Breast epithelium (tissue), 3 donors: ENCODE data around the gene ZMAT5.

ENCODE experiments used
- POLR2AphosphoS5 ChIP-seq, 3 donors: sonication (generic); formaldehyde crosslinking; IDR thresholded peaks; one replicate each; pipeline ENCODE4 v1.6.1; 2017; ENCODE audit warnings: antibody characterized with exemption in 3 of 3
- TF ChIP-seq, protein P1 (sequence below), 3 donors: fragments of 450-650 bp; IDR thresholded peaks; one replicate each; pipeline ENCODE4 v1.5.1; 2016 to 2017; ENCODE audit warnings: antibody characterized with exemption in 3 of 3, mild to moderate bottlenecking in 3 of 3, moderate library complexity in 3 of 3

- no peak for TF ChIP-seq POLR2AphosphoS5 (IDR thresholded peaks at IDR 0.05)
- TF ChIP-seq, protein P1, sequence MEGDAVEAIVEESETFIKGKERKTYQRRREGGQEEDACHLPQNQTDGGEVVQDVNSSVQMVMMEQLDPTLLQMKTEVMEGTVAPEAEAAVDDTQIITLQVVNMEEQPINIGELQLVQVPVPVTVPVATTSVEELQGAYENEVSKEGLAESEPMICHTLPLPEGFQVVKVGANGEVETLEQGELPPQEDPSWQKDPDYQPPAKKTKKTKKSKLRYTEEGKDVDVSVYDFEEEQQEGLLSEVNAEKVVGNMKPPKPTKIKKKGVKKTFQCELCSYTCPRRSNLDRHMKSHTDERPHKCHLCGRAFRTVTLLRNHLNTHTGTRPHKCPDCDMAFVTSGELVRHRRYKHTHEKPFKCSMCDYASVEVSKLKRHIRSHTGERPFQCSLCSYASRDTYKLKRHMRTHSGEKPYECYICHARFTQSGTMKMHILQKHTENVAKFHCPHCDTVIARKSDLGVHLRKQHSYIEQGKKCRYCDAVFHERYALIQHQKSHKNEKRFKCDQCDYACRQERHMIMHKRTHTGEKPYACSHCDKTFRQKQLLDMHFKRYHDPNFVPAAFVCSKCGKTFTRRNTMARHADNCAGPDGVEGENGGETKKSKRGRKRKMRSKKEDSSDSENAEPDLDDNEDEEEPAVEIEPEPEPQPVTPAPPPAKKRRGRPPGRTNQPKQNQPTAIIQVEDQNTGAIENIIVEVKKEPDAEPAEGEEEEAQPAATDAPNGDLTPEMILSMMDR (IDR thresholded peaks at IDR 0.05) = no peak
These were observed 63.1 kb downstream of the ZMAT5 start for GRCh38 chr22:29703569-29704195.
